Eye (tissue), 1 donor: ENCODE results near the gene TNFAIP8L2.

Experiments
- DNase-seq: peaks from one replicate; pipeline ENCODE4 v3.0.0-alpha.2; 2015

The TNFAIP8L2 gene

GRCh38 chr1:151156515-151156819 lies at the start of gene TNFAIP8L2:
Gene TNFAIP8L2, plus strand, starts transcription at chr1:151156649. Its CDS starts 2,049 bp downstream, at chr1:151158698.
- DNase-seq: no peak

- peak; percentile 61 for DNase-seq
Observed at GRCh38 chr1:151106894-151107293, 49.6 kb upstream of the TNFAIP8L2 start.

DNA sequence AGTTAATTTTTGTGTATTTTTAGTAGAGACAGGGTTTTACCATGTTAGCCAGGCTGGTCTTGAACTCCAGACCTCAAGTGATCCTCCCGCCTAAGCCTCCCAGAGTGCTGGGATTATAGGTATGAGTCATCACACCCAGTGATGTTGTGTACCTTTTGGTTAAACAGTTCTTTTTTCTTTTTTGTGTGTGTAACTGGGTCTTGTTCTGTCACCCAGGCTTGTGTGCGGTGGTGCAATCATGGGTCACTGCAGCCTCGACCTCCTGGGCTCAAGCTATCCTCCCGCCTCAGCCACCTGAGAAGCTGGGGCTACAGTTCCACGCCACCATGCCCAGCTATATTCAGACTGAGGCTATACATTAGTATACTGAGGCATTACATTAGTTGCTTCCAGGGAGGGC lies 48.1 kb upstream of the TNFAIP8L2 start:
- DNase-seq: no peak

DNA sequence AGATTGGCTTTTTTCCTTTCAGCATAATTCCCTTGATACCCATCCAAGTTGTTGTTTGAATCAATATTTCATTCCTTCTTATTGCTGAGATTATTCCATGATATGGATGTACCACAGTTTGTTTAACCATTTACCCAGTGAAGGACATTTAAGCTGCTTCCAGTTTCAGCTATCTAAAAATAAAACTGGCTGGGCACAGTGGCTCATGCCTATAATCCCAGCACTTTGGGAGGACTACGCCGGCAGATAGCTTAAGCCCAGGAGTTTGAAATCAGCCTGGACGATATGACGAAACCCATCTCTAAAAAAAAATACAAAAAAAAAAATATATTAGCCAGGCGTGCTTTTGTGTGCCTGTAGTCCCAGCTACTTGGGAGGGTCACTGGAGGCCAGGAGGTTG lies 42.6 kb upstream of the TNFAIP8L2 start:
- DNase-seq: no peak

DNA sequence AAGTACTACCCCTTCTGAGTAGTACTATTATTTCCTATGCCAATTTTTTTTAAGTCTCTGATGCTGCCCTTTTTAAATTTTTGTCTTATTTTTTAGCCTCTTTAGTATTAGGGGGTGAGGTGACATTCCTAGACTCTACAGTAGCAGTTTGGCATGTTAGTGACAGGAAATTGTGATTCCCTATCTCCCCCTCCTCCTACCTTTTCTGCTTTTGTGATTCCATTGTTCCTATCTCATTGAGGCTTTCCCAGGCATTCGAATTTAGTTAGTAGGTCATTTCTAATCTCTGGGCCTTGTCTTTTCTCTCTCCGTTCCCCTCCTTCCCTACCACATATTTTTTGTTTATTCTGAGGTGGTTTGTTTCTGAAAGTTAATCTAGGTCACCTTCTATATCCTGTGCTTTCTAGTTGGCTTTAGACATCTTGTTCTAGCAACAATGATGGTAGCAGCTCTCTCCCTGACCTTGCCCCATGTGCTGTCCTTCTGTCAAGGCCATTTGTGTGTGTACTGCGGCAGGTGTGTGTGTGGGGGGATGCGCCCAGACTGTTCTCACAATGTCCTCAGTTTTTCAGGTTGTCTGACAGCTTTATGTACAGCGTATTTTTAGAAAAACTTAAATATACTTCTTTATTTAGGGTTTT lies 31.6 kb upstream of the TNFAIP8L2 start:
- DNase-seq: no peak

GRCh38 chr1:151128800-151129199 lies 27.6 kb upstream of the TNFAIP8L2 start:
- DNase-seq: no peak

DNA sequence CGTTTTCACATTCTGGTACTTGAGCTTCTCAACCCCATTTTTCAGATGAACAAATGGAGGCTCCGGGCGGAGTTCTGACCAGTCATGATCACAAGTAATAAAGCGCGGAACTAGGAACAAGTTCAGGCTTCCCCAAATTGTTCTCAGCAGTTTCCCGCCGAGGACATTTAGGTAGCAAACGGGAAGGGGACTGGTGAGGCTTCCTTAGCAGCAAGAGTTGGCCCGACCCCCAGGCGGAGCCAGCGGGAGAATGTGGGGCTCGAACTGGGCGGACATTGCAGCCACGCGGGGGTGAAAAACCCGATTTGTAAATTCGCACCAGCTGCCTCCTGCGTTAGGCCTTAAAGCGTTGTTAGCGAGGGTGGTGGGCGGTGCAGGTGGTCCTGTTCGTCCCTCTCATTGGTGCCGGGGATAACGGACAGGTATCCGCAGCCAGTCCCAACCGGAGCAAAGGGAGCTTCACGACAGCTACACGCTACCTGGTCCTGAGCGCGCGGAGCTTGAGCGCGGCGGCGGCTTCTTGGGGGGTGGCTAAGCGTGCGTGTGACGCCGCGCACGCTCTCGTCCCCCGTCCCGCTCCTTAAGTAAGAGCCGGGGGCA lies 25.4 kb upstream of the TNFAIP8L2 start:
- DNase-seq: peak; percentile 95

DNA sequence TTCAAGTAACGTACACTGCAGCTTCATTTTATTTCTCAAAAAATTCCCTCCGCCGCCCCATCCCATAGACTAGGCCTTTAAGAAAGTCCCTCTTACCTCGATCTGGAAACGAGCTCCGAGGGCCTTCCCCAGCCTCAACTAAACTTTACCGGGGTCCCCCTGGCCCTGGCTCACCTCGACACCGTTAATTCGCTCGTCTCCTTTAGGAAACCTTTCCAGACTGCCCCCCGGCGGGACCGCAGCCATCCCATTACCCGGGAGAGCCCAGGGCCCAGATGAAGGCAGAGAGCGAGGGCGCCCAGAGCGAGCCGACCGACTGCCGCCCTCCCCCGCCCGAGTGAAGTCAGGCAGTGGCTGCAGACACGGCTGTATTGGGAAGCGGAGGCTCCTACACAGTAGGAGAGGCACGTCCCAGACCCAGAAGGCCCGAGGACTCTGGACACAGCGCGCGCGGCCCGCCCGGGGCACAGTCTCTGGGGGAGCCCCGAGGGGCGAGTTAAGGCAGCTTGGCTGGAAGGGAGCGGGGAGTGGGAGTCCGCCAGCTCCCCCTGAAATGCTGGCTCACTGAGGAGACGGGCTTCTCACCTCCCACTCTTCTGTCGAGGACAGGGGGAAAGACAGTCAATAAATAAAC lies 24.6 kb upstream of the TNFAIP8L2 start:
- peak; percentile 74 for DNase-seq

DNA sequence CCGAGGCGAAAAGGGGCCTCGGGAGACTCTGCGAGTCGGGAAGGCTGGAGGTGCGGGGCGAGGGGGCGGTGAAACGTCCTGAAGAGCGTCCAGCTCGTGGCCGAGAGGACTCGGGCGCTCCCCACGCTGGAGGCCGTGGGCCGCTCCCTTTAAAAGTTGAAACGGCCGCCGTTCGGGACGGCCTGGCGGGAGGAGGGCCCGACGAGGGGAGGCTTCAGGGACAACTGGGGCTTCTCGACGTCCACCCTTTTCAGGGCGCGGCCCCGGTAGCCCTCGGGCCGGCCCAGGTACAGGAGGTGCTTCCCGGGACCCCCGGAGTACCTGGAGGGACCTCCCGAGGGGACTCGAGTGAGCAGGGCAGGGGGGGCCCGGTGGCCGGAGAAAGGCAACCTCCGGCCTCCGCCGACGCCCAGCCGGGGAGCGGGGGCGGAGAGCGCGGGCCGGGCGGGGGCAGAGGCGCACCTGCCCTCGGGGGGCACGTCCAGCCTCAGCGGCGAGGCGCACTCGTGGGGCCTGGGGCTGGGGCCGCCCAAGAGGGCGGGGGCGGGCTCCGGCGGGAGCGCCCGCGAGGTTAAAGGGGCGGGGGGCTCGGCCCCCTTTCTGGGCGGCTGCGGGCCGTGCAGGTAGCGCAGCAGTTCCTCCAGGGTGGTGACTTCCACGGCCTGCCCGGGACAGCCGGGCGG lies 24.0 kb upstream of the TNFAIP8L2 start:
- no peak for DNase-seq

DNA sequence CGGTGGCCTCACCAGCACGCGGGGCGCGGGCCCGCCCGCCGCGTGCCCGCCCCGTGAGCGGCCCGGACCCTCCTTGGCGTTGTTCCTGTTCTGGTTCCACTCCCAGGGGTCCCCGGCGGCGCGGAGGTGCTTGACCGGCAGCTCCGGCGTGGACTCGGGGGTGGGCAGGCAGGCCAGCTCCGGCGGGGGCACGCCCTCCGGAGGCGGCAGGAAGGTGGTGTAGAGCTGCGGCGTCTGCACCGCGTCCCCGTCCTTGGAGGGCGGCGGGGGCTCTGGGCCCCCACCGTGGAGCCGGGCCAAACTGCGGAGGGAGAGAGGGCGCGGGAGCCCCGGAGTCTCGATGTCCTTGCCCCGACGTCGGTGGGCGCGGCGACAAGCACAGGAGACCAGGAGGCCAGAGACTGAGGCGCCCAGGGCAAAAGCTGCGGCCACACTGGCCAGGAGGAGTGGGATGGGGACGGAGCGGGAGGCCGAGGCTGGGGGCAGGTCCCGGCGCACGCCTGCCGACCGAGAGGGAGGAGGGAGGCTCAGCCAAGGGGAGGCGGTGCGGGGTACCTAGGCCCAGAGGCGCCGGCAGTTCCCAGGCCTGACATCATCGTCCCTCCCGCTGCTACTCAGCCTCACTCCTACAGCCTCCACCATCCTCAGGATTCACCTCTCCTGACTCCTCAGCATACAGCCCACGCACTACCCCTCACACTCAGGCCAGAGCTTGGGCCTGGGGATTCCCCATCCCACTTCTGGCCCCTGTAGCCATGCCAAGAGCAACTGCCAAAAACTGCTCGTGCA lies 23.2 kb upstream of the TNFAIP8L2 start:
- DNase-seq: no peak

- DNase-seq: no peak
Observed at GRCh38 chr1:151134396-151134795, 22.1 kb upstream of the TNFAIP8L2 start.

GRCh38 chr1:151134991-151135390 lies 21.5 kb upstream of the TNFAIP8L2 start:
- no peak for DNase-seq

GRCh38 chr1:151135433-151136385 lies 20.7 kb upstream of the TNFAIP8L2 start:
- DNase-seq: no peak

DNA sequence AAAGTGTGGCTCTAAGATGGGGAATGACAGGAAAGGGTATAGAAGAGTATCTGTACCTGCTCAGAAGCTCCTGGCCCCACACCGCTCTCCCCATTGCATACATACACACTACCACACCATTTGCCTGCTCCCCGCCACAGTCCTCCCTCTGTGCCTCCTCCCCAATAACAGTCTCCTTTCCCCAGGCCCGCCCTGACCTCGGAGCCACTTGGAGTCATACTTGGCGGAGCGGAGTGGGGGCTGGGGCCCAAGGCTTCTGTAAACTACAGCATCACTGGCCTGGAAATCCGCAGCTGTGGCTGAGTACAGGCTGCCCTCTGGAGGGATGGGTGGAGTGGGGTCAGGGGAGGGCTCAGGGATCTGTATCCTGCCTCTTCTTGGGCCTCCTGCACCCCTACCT lies 18.7 kb upstream of the TNFAIP8L2 start:
- no peak for DNase-seq

GRCh38 chr1:151142411-151143056 lies 13.9 kb upstream of the TNFAIP8L2 start:
- no peak for DNase-seq

GRCh38 chr1:151143057-151143435 lies 13.4 kb upstream of the TNFAIP8L2 start:
- DNase-seq: no peak

DNA sequence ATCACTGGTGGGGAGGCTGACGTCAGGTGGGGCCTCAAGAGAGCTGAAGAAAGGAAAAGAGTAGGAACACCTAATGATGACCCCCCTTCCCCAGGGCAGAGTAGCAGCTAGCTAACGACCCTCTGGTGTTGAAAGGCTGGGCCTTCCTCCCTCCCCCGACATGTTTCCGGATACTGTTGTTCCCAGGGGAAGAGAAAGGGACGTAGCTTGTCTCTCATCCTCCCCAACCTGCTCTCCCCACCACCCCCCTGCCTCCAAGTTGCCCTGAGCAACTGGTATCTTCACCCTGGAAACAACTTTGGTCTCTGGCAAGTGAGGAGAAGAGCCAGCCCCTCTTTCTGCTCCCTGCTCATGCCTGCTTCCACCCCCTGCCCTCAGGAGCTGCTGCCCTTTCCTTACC lies 12.5 kb upstream of the TNFAIP8L2 start:
- DNase-seq: no peak

GRCh38 chr1:151144474-151145303 lies 11.8 kb upstream of the TNFAIP8L2 start:
- peak; percentile 52 for DNase-seq

DNA sequence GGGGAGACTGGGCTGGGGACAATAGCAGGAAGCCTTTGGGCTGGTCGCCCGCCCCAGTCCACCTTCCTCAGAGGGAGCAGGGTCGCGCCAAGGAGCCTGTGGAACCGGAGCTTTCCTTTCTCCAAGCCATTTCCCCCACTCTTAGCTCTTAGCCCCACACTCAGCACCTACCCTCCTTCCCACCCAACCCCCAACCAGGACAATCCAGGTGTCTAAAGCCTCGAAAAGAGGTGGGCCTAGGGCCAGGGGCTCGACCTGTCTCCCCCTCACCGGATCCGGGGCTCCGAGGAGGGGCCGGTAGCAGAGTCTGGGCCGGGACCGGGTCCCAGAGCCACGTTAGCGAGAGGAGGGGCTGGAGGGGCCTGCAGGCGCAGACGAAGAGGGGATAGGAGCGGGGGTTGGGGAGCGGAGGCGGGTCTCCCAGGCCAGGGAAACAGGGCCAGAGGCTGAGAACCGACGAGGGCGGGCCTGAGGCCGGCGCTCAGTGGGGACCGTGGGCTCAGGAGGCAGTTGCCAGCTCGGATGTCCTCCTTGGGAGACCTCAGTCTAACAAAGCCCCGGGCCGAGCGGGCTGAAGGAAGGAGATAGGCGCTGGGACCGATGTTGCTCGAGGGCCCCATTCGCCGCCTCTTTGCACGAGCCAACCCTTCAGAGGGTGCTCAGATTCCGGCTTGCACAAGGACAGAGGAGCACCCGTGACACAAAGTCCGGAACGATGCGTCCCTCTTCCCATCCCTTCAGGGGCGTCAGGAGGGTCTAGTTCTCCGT lies 11.0 kb upstream of the TNFAIP8L2 start:
- DNase-seq: no peak

GRCh38 chr1:151146072-151146411 lies 10.4 kb upstream of the TNFAIP8L2 start:
- peak; percentile 63 for DNase-seq
